AG04450 (cell line): ENCODE results near the gene DIDO1. TPM values are rescaled to one million over a fixed set of nuclear protein-coding genes. Genes with fewer than 3 reads are reported as not detected.
"Not testable (repeated sequence)": the region's sequence is repeated elsewhere in the genome, so short reads cannot be mapped to it uniquely, and the experiment has no call there.

Experiments
- CTCF ChIA-PET: fragments of 300-600, 350-600 bp; formaldehyde crosslinking; extraction: SDS; loops from one replicate; lab custom pipeline; 2022; ENCODE audit warnings: antibody characterized with exemption, inconsistent platforms; lab: Charles Lee
- POLR2A ChIA-PET: fragments of 350-600 bp; formaldehyde crosslinking; extraction: SDS; loops from one replicate; lab custom pipeline; 2021; ENCODE audit warnings: antibody characterized with exemption, inconsistent platforms; lab: Yijun Ruan, JAX
- DNase-seq: peaks from one replicate; pipeline ENCODE4 v3.0.0-alpha.2; 2011; ENCODE audit warnings: low read depth, low spot score
- H3K27ac ChIP-seq: one replicate; pipeline ENCODE4 v1.5.1; 2012; ENCODE audit warnings: low read depth, low read length, control low read depth
- H3K27me3 ChIP-seq: one replicate; pipeline ENCODE4 v1.6.0; 2012; ENCODE audit warnings: low read length; ENCODE audit not compliant: control insufficient read depth, insufficient read depth
- H3K4me3 ChIP-seq: 2 replicates; pipeline ENCODE4 v1.5.1; 2011; ENCODE audit warnings: mild to moderate bottlenecking, low read depth, low read length, control low read depth
- H3K9me3 ChIP-seq: 2 replicates; pipeline ENCODE4 v1.5.1; 2012; ENCODE audit warnings: low read length; ENCODE audit not compliant: control insufficient read depth, insufficient read depth
- polyA plus RNA-seq: library from polyadenylated mRNA; depleted of rRNA; stranded (reverse); fragments of >200 nt; gene quantifications from 2 replicates; pipeline ENCODE4 v1.2.3, GENCODE V29; 2011
- TF ChIP-seq, protein P1 (sequence below): IDR thresholded peaks from 2 replicates; pipeline ENCODE4 v1.5.1; 2011; ENCODE audit warnings: low read depth, low read length, control low read depth, inconsistent platforms

DIDO1 gene
- polyA plus RNA-seq, 1 experiment = 22.1 TPM

DNA sequence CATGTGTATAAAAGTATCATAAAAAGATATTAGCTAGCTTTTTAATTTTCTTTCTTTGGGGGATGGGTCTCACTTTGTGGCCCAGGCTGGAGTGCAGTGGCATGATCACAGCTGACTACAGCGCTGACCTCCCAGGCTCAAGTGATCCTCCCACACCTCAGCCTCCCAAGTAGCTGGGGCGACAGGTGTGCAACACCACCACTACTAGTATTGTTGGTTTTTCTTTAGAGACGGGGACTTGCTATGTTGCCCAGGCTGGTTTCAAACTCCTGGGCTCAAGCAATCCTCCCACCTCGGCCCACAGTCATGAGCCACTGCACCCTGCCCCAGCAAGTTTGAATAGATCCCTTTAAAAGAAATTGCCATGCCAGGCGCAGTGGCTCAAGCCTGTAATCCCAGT is 71.2 kb downstream of the DIDO1 start:
- Histone ChIP-seq H3K27ac (no peak overlapping the region), H3K4me3 (no peak overlapping the region), H3K9me3 (no peaks in the 10 kb centered on the region; the same call in 1 of the 2 replicates), H3K27me3 (no peaks in the 10 kb centered on the region)
- no peak for DNase-seq
- POLR2A ChIA-PET = no interaction called here
- TF ChIP-seq, protein P1, sequence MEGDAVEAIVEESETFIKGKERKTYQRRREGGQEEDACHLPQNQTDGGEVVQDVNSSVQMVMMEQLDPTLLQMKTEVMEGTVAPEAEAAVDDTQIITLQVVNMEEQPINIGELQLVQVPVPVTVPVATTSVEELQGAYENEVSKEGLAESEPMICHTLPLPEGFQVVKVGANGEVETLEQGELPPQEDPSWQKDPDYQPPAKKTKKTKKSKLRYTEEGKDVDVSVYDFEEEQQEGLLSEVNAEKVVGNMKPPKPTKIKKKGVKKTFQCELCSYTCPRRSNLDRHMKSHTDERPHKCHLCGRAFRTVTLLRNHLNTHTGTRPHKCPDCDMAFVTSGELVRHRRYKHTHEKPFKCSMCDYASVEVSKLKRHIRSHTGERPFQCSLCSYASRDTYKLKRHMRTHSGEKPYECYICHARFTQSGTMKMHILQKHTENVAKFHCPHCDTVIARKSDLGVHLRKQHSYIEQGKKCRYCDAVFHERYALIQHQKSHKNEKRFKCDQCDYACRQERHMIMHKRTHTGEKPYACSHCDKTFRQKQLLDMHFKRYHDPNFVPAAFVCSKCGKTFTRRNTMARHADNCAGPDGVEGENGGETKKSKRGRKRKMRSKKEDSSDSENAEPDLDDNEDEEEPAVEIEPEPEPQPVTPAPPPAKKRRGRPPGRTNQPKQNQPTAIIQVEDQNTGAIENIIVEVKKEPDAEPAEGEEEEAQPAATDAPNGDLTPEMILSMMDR = no peak
- CTCF ChIA-PET = interaction anchor here (0.6 to 2.0 kb wide), 2 partner anchors 8 to 47 kb away, joined by 3 to 7 read pairs; no protein-coding TSS in a partner anchor

DNA sequence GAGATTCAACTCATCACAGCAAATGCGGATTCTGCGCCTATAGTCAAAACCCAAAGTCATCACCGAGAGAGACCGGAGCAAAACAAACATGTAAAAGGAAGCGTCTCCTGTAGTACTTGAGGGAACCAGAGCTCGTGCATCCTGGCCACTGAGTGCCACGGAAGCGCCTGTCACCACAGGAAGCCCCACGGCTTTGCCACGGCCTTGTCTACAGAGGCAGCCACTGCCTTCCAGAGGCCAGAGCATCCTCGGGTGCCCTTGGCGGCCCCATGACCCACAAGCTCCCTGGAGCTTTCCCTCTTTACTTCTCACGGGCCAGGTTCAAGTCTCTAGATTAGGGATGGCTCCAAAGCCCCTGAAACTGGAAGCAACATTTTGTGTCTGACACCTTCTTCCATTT is 72.2 kb downstream of the DIDO1 start:
- Histone ChIP-seq H3K4me3 (no peak overlapping the region), H3K27ac (no peak overlapping the region), H3K9me3 (no peaks in the 10 kb centered on the region; the same call in 1 of the 2 replicates), H3K27me3 (no peaks in the 10 kb centered on the region)
- TF ChIP-seq, protein P1 = no peak
- ChIA-PET POLR2A (no interaction called here), CTCF (no interaction called here)
- DNase-seq = no peak

DNA sequence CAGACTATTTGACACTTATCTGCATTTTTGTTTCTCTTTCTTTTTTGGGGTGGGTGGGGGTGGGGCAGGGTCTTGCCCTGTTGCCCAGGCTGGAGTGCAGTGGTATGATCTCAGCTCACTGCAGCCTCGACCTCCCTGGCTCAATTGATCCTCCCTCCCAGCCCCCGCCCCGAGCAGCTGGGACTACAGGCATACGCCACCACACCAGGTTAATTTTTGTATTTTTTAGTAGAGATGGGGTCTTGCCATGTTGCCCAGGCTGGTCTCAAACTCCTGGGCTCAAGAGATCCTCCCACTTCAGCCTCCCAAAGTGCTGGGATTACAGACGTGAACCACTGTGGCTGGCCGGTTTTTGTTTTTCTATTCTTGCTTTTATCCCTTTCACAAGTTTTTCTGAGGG is 73.0 kb downstream of the DIDO1 start:
- CTCF ChIA-PET, H3K27me3 ChIP-seq, H3K9me3 ChIP-seq, H3K27ac ChIP-seq, DNase-seq, POLR2A ChIA-PET, H3K4me3 ChIP-seq: not testable (repeated sequence)

DNA sequence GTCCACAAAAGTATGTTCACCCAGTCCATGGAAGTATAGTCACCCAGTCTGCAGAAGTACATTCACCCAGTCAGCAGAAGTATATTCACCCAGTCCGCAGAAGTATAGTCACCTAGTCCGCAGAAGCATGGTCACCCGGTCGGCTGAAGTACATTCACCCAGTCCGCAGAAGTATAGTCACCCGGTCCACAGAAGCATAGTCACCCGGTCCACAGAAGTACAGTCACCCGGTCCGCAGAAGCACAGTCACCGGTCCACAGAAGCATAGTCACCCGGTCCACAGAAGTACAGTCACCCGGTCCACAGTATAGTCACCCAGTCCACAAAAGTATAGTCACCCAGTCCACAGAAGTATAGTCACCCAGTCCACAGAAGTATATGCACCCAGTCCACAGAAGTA is 73.5 kb downstream of the DIDO1 start:
- POLR2A ChIA-PET = no interaction called here
- CTCF ChIA-PET = no interaction called here
- TF ChIP-seq, protein P1 = no peak

DNA sequence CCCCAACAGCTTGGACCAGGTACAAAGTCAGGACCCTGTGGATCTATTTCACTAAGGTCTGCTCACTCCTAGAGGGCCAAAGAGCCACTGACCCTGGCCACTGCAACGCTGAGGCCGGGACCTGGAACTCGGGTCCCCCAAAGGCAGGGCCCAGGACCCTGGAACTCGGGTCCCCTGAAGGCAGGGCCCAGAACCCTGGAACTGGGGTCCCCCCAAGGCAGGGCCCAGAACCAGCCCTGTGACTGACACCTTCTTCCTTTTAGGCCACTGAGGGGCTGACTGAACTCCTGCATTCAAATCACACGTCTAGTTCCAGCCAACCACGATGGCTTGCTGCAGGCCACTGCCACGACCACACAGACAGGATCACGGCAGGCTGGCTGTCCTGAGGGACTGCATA is 74.1 kb downstream of the DIDO1 start:
- no peaks in the 10 kb centered on the region; the same call in 1 of the 2 replicates for H3K9me3 ChIP-seq
- ChIA-PET POLR2A (no interaction called here), CTCF (no interaction called here)
- no peak overlapping the region for H3K4me3 ChIP-seq
- no peak overlapping the region for H3K27ac ChIP-seq
- no peaks in the 10 kb centered on the region for H3K27me3 ChIP-seq
- no peak for DNase-seq
- TF ChIP-seq, protein P1 = no peak

More for the DNA sequence above, 73.5 kb downstream of the DIDO1 start:
- no peaks in the 10 kb centered on the region for H3K27me3 ChIP-seq
- DNase-seq = no peak
- H3K4me3 ChIP-seq = no peak overlapping the region
- no peaks in the 10 kb centered on the region; the same call in 1 of the 2 replicates for H3K9me3 ChIP-seq
- H3K27ac ChIP-seq = no peak overlapping the region
